CD4-positive, alpha-beta T cell treated with Interleukin-17A for 1 hour (primary cell): Measurements from ENCODE around the gene VWA8.
"Not testable (repeated sequence)": the region's sequence is repeated elsewhere in the genome, so short reads cannot be mapped to it uniquely, and the experiment has no call there.

ENCODE experiments used
- DNase-seq: peaks from one replicate; pipeline ENCODE4 v3.0.0-alpha.2; 2020

Gene VWA8

GRCh38 chr13:41847216-41847615, 113.7 kb downstream of the VWA8 start:
- DNase-seq = no peak

- DNase-seq = no peak
Measured at GRCh38 chr13:41842036-41842620, 118.8 kb downstream of the VWA8 start.

GRCh38 chr13:41837629-41838028, 123.3 kb downstream of the VWA8 start:
- no peak for DNase-seq

- DNase-seq = no peak
Measured at GRCh38 chr13:41835871-41836270, 125.0 kb downstream of the VWA8 start.

GRCh38 chr13:41834697-41835096, 126.2 kb downstream of the VWA8 start:
- DNase-seq = not testable (repeated sequence)

GRCh38 chr13:41833831-41834230, 127.1 kb downstream of the VWA8 start:
- no peak for DNase-seq

- DNase-seq = no peak
Measured at GRCh38 chr13:41833201-41833600, 127.7 kb downstream of the VWA8 start.

- no peak for DNase-seq
Measured at GRCh38 chr13:41827507-41828213, 133.2 kb downstream of the VWA8 start.

- DNase-seq = no peak
Measured at GRCh38 chr13:41825691-41826090, 135.2 kb downstream of the VWA8 start.

GRCh38 chr13:41823476-41823875, 137.4 kb downstream of the VWA8 start:
- DNase-seq = no peak

- no peak for DNase-seq
Measured at GRCh38 chr13:41822560-41822959, 138.3 kb downstream of the VWA8 start.

GRCh38 chr13:41821238-41821594, 139.7 kb downstream of the VWA8 start:
- no peak for DNase-seq

- DNase-seq = no peak
Measured at GRCh38 chr13:41820581-41821237, 140.2 kb downstream of the VWA8 start.

GRCh38 chr13:41816057-41816456, 144.9 kb downstream of the VWA8 start:
- no peak for DNase-seq

GRCh38 chr13:41813426-41813825, 147.5 kb downstream of the VWA8 start:
- DNase-seq = no peak

- no peak for DNase-seq
Measured at GRCh38 chr13:41812851-41813250, 148.1 kb downstream of the VWA8 start.

- DNase-seq = no peak
Measured at GRCh38 chr13:41812237-41812636, 148.7 kb downstream of the VWA8 start.

- peak; percentile 54 for DNase-seq
Measured at GRCh38 chr13:41811588-41812021, 149.3 kb downstream of the VWA8 start.

GRCh38 chr13:41809962-41810361, 150.9 kb downstream of the VWA8 start:
- no peak for DNase-seq

GRCh38 chr13:41803445-41803735, 157.5 kb downstream of the VWA8 start:
- DNase-seq = not testable (repeated sequence)

- DNase-seq = no peak
Measured at GRCh38 chr13:41802684-41803444, 158.0 kb downstream of the VWA8 start.

GRCh38 chr13:41802043-41802683, 158.7 kb downstream of the VWA8 start:
- DNase-seq = no peak

- no peak for DNase-seq
Measured at GRCh38 chr13:41791056-41791455, 169.9 kb downstream of the VWA8 start.
